GM12801 (cell line): Measurements from ENCODE around the gene FOXN3.

Experiments
- TF ChIP-seq, protein P1 (sequence below): IDR thresholded peaks from one replicate; pipeline ENCODE4 v1.5.1; 2011; ENCODE audit warnings: control low read depth; ENCODE audit not compliant: insufficient read length; ENCODE audit errors: extremely low read depth

FOXN3 gene

DNA sequence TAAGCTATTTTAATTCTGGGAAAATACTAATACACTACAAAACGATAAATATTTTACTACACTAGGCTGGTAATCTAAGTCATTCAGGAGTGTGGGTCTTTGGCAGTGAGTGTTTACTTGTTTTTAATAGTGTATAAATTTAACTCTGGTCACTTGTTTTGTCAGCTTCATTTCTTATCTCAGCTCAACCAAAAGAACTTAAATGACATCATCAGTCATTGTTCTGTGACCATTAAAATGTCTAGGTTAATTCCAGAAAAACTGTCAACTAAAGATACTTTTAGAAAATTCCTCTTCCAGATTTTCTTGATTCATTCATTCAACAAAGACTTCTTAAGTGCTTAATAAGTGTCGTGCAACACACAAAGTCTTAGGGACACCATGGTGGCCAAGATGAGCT lies 102.8 kb downstream of the FOXN3 start:
- TF ChIP-seq, protein P1, sequence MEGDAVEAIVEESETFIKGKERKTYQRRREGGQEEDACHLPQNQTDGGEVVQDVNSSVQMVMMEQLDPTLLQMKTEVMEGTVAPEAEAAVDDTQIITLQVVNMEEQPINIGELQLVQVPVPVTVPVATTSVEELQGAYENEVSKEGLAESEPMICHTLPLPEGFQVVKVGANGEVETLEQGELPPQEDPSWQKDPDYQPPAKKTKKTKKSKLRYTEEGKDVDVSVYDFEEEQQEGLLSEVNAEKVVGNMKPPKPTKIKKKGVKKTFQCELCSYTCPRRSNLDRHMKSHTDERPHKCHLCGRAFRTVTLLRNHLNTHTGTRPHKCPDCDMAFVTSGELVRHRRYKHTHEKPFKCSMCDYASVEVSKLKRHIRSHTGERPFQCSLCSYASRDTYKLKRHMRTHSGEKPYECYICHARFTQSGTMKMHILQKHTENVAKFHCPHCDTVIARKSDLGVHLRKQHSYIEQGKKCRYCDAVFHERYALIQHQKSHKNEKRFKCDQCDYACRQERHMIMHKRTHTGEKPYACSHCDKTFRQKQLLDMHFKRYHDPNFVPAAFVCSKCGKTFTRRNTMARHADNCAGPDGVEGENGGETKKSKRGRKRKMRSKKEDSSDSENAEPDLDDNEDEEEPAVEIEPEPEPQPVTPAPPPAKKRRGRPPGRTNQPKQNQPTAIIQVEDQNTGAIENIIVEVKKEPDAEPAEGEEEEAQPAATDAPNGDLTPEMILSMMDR = no peak

DNA sequence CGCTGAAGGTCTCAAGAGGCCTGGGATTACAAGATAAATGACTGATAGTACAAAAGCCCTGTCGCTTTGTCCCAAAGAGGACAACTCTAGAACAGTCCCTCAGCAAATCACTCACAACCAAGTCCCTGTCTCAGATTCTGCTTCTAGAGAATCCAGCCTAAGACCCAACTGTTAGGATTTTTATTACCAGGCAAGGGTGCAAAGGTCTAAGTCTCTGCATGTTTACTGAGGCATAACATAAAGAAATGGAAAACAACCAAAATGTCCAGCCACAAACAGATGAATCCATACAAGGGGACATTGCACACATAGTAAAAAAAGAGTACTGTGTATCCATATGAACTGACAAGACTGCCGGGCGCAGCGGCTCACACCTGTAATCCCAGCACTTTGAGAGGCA lies 104.1 kb downstream of the FOXN3 start:
- TF ChIP-seq, protein P1 = no peak

DNA sequence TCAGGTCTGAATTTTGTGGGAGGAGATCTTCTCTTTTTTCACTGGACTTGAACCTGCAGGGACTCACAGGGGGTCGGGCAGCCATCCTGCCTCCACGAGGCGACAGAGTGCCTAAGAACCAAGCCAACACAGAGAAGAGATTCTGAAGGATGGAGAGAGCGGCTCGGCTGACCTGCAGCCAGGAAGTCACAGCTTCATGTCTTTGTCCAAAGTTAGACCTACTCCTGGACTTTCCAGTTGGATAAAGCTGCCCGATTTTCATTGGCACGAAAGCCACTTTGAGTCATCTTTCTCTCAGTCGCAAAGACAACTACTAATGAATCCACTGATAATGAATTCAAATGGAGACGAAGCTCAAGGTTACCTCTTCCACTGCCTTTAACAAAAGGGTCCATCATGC lies 106.8 kb downstream of the FOXN3 start:
- TF ChIP-seq, protein P1 = no peak

DNA sequence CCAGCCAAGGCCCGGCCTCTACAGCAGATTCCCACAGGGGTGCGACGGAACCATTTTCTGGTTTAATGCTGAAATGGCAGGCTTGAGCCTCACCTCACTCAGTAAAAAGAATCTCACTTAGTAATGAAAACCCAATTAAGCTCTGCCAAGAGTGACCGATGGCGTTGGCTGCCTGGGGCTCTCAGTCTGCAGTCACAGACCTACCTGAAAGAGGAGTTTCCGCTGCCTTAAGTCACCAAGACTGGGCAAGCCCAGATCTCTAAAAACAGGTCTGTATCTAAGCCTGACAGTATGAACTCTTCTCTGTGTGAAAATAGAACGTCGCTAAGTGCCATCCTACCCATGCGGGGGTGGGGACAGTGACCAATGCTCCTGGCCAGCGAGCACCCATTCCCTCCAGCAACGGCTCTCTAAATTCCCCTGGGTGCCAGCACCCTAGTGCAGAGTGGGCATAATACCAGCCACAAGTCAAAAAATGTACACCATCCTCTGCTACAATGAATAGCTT lies 107.3 kb downstream of the FOXN3 start:
- TF ChIP-seq, protein P1 = no peak

DNA sequence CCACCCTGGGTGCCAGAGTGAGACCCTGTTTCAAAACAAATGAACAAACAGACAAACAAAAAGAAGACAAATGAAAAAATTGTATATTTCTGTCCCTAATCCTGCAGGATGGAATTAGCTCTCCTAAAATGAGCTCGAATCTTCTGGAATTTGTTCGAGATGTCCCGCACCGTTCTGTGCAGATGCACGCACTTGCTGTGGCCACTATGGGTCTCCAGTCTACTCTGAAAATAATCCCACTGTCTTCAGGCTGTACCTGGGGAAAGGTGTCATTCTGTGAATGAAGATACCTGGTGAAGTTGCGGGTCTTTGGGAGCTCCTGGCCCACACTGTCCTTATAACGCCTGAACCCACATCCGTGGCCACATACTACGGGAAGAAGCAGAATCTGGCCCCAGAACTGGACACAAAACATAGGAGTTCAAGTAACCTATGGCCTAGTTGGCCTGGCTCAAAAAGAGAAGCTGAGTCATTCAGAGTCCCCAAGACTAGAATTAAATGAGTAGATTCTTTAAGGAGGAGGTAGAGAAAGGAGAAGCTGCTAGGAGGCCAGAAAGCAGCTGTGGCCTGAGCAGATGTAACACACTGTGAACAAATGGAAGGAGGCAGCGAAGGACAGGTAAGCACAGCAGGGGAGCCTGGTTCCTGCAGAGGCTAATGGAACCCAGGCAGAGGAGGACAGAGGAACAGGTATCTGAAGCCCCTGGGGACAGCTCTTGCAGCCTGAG lies 108.6 kb downstream of the FOXN3 start:
- TF ChIP-seq, protein P1 = no peak

DNA sequence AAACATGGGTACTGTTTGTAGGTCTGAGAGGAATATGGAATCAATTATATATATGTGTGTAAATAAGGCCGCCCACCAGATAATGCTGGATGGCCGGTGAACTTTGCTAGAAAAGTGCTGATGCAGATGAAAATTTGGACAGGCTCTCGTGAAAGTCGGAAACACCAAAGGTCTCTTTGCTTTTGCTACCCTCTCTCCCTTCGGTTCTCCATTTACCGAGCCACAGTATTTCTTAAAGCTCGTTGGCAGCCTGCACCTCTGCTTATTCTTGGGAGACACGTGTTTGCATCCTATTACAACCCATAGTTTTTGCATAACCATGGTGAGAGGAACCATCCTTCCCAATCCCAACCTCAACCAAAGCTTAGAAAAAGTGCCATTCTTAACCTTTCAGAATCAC lies 109.6 kb downstream of the FOXN3 start:
- TF ChIP-seq, protein P1 = no peak

DNA sequence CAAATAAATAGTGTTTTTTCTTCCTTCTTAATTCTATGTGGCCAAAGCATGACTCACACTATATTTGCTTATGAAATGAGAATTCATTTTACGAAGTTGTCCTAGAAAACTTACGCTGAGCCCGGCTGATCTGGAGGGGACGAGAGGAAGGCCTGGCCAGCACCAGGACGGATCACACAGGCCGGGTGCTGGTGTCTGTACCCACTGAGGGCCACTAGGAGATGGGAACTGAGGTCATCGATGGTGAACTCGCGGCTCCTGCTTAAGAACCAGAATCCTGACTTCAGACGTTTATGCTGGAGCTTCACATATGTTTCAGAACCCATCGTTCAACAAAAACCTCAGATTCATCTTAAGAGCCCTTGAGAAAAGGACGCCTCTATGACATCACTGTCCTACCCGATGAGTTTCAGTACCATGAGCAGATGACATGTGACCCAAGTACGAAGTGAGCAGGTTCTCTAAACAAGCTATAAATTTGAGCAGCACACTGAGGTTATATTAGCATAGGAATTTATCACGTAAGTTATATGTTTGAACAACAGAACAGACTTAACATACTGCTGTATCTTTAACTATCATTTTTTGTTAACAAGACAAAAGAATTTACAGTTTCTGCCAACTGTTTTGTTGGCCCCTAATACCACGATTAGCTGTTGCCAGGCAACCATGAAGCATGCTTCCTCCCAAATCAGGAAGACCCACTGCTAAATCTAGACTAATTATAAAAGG lies 111.9 kb downstream of the FOXN3 start:
- TF ChIP-seq, protein P1 = no peak
